NCI-H146 (cell line): ENCODE results near the gene IL2RA.
"Not testable (repeated sequence)": the region's sequence is repeated elsewhere in the genome, so short reads cannot be mapped to it uniquely, and the experiment has no call there.

Source experiments
- DNase-seq: peaks from one replicate; lab custom pipeline; 2025; lab: John Stamatoyannopoulos, UW

Gene IL2RA

DNA sequence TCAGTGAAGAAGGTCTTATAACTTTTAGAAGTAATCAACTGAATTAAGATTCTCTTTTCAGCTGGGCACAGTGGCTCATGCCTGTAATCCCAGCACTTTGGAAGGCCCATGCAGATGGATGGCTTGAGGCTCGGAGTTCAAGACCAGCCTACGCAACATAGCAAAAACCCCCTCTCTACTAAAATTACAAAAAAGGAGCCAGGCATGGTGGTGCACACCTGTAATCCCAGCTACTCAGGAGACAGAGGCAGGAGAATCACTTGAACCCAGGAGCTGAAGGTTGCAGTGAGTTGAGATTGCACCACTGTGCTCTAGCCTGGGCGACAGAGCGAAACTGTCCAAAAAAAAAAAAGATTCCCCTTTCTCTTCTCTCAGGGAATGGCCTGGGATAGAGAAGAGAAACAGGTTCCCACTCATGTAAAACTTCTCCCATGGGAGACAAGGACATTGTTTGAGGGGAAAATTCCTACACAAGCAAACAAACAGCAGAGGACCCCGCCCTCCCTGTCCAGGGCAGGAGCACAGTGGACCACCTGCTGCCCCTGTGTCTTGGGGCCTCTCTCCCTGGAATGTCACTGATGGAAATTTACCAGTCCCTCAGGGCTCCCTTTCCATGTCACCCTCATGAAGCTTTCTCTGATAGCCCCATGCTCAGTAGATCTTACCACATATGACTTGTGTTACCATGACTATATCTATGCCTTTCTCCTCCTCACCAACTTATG lies 5.6 kb downstream of the IL2RA start:
- DNase-seq = no peak

- no peak for DNase-seq
Measured at GRCh38 chr10:6055929-6056328, 6.2 kb downstream of the IL2RA start.

DNA sequence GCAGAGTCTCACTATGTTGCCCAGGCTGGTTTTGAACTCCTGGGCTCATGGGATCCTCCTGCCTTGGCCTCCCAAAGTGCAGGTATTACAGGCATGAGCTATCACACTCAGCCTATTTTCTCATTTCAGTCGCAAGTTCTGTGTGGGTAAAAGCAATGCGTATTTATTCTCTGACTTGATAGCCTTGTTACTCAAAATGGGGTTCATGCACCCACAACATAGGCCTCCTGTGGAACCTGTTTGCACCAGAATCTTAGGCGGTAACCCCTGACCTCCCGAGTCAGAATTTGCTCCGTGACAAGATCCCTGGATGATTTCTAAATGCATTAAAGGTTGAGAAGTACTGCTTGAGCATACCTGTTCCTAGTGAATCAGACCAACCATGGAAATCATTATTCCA lies 7.3 kb downstream of the IL2RA start:
- DNase-seq = no peak

DNA sequence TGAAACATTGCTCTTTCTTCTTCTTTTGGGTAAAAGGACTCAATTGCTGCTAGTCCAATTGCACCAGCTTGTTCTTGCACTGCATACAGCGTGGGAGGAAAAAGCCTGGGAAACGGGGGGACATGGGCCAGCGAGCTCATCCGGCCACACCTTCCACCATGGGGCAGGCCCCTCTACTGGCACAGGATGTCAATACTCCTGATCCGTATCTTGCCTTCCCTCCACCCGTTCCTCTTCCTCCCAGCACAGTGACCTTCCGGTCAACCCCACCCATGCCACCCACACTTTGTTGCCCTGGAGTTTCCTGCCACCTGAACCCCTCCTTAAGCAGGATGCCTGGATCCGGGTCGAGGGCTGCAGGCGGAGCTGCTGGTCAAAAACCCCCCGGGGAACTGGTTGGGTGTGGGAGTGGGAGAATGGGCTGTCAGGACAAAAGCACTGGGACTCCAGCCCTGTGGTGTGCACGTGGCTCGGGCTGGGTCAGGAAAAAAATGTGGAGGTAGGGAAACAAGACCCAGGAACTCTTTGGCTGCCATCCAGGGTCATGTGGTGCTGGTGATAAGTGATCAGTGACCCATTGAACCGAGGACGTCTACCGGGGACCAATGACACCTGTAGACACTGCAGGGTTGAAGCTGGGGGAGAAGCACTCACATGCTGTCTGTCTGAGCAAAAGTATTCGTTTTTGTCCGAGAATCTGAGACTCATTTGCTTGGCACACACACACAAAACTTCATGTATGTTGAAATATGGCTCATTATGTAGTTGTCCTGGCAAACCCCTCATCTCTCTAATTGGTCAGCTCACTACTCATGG lies 8.1 kb downstream of the IL2RA start:
- DNase-seq = peak; percentile 81

DNA sequence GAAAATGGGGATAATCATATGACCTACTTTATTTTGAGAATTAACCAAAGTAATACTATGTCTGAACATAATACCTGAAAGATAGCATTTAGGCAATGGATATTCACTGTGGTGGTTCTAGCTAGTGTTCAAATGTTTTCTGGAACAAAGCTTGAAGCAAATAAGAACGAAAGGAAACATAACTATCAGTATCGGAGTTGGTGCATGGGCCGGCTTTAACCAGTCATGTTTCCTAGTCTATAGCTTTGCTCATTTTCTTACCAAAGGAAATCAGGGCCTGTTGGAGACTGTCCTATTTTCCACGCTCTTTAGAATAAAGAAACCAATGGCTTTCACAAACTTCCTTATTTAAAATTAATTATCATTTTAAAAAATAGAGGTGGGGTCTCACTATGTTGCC lies 8.9 kb downstream of the IL2RA start:
- DNase-seq = no peak

DNA sequence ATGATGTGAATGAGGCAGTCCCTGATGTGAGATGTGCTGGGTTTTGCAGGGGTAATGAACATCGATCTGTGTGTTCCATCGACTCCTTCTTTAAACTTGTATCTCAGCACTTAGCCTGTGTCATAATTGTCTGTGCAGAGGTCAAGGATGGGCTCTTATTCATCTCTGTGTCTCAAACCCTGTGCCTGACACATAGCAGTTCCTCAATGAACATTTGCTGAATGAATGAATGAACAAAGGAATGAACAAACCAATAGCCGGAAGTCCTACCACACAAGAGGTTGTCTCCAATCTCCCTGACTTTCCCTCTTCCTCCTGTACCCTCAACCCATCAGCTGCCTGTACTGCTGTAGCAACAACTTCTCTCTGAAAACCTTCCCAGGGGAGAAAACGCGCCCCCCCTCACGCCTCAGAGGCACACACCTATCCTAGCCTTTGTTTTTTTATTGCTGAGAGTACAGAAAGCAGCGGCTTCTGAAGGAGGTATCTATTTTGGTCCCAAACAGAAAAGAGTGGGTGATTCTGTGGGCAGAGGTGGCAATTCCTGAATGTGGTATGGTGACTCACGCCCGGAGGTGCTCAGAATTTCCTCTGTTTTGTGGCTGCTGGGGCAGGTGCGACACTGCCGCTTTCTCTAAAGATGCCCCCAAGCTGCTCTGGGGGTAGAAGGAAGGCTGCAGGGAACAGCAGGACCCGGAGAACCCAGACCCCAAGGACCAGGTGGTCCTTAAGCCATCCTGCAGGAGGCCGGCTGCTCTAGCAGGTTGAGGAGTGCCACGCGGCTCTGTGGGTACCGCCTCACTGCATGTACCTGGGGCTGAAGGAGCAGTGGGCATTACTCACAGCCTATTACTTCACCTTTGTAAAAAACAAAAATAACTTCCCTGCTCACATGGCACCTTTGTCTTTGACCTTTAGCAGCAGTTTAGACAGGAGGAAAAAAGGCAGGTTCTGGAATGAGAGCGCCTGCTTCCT lies 9.6 kb downstream of the IL2RA start:
- no peak for DNase-seq

- DNase-seq = peak; percentile 50
Measured at GRCh38 chr10:6050801-6051445, 11.2 kb downstream of the IL2RA start.

DNA sequence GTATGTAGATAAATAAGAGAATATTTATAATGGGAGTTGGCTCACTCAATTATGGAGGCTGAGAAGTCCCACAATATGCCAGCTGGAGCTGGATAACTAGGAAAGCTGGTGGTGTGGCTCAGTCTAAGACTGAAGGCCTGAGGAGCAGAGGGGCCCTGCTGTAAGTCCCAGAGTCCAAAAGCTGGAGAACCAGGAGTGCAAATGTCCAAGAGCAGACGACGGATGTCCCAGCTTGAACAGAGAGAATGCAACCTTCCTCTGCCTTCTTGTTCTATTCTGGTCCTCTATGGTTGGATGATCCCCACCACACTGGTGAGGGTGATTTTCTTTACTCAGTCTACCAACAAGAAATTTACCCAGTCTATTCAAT lies 13.2 kb downstream of the IL2RA start:
- no peak for DNase-seq

GRCh38 chr10:6048281-6049030 lies 13.7 kb downstream of the IL2RA start:
- no peak for DNase-seq

DNA sequence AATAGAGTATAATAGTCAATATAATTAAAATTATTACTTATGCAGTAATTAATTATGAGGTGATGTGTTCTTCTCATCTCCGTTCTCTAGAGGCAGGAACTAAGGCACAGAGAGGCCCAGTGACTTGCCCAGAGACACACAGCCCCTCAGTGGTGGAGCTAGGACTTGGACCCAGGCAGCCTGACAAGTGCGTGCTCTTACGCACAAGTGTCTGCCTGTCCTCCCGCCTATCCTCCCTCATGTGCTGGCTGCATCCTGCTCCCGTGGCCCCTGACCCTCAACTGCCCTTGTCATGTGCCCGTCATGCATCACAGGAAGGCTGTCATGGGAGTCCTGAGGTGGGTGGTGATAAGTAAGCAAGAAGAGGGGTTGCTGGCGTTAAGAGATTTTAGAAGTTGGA lies 14.3 kb downstream of the IL2RA start:
- DNase-seq = no peak

DNA sequence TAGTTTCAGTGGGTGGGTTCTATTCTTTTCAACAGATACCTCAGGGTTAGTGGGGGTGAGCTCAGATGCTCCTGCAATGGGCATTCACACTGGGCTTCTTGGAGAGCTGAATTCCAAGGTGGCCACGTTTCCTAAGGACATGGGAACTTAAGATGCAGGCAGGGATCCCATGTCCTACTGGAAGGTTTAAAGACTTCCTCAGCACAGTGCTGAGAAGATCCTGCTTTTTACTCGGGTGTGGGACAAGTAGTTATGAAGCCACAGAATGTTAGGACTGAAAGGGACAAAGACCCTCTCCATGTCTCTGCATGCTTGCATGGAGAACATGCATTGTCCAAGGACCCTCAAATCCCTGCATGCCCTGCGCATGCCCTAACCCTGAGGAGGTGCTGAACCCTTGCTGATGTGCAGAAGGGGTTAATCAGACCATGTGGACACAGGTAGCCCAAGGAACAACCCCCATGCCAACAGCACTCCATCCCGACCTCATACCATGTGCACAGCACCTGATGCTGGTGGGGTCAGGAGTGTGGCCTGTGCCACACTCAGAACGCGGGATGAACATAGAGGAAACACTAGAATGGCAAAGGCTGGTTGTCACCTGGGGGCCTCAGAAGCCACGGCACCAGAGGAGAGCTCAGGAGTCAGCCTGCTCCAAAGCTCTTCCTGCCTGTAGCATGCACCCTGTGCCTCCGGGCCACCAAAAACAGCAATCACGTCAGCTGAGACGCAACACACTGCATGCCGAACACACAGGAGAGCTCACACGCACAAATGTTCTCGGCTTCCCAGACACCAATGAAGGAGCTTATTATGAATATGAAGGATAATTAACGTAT lies 15.2 kb downstream of the IL2RA start:
- DNase-seq = no peak

DNA sequence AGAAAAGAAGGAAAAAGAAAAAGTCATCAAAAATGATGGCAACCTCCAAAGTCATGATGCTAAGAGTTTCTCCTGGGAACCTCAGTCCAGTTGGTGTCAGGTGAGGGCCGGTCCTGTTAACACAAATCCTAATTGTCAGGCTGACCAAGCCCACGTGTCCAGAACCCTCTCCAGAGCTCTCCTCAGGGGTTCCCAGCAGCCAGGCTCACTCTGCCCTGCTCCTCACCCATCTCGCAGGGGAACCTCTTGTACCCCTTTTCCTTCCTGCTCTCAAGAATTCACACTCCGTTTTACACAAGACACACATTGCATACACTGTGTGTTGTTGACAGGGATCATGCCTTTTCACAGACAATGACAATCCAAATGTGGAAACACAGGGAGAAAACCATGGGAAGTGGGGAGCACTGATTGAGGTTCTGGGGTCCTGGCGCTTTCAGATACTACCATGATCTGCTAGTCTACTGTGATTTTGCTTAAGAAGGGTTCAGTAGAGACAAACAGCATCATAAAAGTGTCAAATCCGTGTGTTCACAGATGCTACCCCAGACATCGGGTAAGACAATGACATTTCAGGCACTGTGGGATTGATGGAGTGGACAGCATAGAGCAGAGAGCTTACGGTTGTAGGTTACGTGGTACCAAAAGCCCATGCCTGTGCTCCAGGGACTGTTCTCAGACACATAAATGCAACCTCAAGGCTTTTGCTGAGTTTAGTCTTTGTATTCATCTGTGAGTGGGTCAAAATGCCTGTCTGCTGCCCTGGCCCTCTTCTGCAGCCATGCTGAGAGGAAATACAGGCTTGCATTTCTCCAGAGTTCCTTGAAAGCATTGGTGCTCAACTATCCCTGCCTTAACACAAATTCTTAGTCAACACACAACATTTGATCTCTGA lies 16.0 kb downstream of the IL2RA start:
- no peak for DNase-seq

DNA sequence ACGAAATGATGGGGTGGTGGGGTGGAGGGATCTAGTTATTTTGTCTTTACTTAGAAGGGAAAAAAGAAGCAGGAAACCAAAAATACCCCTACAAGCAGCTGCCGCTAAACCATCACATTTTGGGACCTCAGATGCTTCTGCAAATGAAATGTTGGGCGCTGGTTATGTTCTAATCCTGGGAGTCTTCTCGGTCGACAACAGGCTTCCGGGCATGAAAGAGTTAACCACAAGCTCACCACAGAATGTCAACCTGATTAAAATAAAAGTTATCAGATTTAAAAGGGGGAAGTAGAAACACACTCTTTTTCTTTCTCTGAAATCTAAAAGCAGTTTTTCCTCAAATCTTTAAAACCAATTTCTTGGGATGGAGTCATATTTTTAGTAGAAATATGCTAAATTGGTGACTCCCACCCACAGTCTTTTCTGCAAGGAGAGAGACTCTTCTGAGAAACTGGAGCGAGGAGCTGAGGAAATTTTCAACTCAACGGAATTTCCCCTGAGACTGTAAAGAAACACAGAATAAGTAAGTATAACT lies 16.8 kb downstream of the IL2RA start:
- DNase-seq = no peak

DNA sequence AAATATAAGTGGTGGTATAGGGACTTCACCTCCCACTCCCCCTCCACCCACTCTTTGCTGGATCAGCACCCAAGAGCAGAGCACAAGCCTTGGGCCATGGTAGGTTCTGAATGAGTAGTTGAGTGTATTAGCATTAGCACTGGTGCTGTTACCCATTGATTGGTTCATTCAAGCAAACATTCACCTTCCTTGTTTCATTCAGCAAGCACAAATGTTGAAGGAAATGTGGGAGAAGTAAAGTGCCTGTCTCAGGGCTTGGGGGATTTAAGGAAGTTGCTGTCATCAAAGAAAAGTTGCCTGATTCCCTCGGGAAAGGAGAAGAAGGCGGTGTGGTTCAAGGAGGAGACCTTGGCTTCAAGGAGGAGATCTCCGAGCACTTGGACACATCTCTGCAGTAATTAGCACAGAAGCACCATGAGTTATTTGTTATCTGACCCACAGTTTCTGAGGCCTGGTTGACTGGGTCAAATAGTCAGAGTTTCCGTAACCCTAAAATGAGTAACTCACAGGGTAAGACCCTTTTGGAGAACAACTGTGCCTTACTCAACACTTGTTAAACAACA lies 17.3 kb downstream of the IL2RA start:
- DNase-seq = no peak

DNA sequence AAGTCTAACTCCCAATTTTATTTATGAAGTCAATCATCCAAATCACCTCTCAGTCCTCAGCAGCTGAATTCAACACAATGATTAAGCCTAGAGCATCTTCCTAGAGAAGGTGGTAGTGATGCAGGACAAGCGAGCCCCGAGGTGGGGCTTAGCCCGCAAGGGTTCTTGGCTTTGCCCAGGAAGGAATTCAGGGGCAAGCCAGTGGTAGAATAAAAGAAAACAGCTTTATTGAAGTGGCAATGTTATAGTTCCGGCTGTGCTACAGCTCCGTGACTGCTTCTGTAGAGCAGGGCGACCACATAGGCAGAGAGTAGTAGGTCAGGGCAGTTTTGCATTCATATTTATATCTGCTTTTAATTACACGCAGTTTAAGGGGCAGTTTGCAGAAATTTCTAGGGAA lies 18.1 kb downstream of the IL2RA start:
- DNase-seq = no peak

DNA sequence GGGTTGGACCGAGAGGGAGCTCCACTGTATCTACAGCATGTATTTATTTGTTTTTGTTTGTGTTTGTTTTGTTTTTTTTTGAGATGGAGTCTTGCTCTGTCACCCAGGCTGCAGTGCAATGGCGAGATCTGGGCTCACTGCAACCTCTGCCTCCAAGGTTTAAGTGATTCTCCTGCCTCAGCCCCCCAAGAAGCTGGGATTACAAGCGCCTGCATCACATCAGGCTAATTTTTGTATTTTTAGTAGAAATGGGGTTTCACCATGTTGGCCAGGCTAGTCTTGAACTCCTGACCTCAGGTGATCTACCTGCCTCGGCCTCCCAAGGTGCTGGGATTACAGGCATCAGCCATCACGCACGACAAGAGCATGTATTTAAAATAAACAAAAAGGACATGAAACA lies 18.8 kb downstream of the IL2RA start:
- not testable (repeated sequence) for DNase-seq

DNA sequence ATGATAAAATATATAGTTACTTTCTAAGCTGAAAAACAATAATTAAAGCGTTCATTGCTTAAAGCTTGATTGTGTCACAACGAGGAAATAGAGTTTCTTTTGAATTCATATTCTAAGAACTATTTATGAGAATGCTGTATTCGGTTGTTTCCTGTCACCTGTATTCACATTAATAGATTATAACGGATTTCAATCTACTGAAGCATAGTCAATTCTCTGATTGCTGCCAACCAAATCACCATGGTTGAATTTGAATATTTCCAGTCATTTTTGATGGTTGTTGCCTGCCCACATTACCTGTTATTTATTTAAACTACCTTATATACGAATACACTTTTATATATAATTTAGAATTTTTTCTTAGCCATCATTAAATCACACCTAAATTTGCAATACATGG lies 22.0 kb downstream of the IL2RA start:
- DNase-seq = no peak

DNA sequence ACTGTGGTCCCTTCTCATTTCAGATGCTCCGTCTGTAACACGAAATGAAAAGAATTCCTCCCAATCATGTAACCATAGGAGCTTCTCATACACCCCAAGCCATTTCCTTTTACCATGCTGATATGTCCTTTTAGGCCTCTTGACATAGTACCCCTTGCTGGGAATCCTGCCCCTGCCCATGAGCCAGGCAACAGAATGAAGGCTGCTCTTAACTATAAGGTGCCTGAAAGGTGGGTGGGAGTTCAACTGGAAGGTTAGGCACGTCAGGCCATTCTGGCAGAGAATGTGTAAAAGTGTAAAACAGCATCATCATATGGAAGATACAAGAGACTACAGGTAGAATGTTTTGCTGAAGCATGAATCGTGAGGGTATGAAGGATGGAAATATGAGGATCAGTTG lies 22.5 kb downstream of the IL2RA start:
- no peak for DNase-seq
